Measurements from ENCODE around the gene OTOF.

- no peak for TF ChIP-seq JUN (IDR thresholded peaks at IDR 0.05; ENCODE audit: borderline replicate concordance, insufficient read depth, insufficient read length, low read depth)
- TF ChIP-seq POLR2AphosphoS5 (IDR thresholded peaks at IDR 0.05; ENCODE audit: insufficient read depth, low read depth, low read length), result no peak
- no peak for TF ChIP-seq CTCF (IDR thresholded peaks at IDR 0.05; ENCODE audit: extremely low read depth in 1 of 2, insufficient read depth in 1 of 2, low read depth in 1 of 2, low read length in 2 of 2)
- TF ChIP-seq MAX (IDR thresholded peaks at IDR 0.05; ENCODE audit: insufficient read depth, insufficient read length), result no peak
- TF ChIP-seq POLR2A (IDR thresholded peaks at IDR 0.05; ENCODE audit: low read depth, low read length), result no peak
These were observed 24.2 kb downstream of the OTOF start for GRCh38 chr2:26453421-26454329.

All from endothelial cell of umbilical vein (primary cell).